HFFc6 (cell line): ENCODE measurements around the gene RPN1. TPM values are rescaled to one million over a fixed set of nuclear protein-coding genes. Genes with fewer than 3 reads are reported as not detected.

Source experiments
- DNase-seq: peaks from one replicate; pipeline ENCODE4 v3.0.0-alpha.2; 2018
- H3K27ac Mint-ChIP-seq: 2 replicates; pipeline ENCODE4 v1.8.0; 2020; ENCODE audit warnings: mild to moderate bottlenecking, mixed read lengths
- H3K27me3 Mint-ChIP-seq: 2 replicates; pipeline ENCODE4 v1.8.0; 2021; ENCODE audit warnings: mild to moderate bottlenecking, moderate library complexity, mixed read lengths; ENCODE audit not compliant: insufficient read depth
- H3K36me3 Mint-ChIP-seq: 2 replicates; pipeline ENCODE4 v1.8.0; 2021; ENCODE audit warnings: low read depth, mixed read lengths
- H3K4me1 Mint-ChIP-seq: 2 replicates; pipeline ENCODE4 v1.8.0; 2020; ENCODE audit warnings: low read depth, mixed read lengths
- H3K4me3 Mint-ChIP-seq: 2 replicates; pipeline ENCODE4 v1.8.0; 2020; ENCODE audit warnings: mild to moderate bottlenecking, moderate library complexity, mixed read lengths
- H3K9me3 Mint-ChIP-seq: 2 replicates; pipeline ENCODE4 v1.8.0; 2020; ENCODE audit warnings: mild to moderate bottlenecking, mixed read lengths
- total RNA-seq, 6 experiments: library from RNA; stranded (reverse); fragmentation: NEBNext Ultra II Directional; extraction: Animal tissue kit (Norgen Biotek cat#: 25700); gene quantifications; 2 replicates in 1 of 6; 3 replicates in 5 of 6; pipeline ENCODE4 v1.2.3, GENCODE V29; 2021
- TF ChIP-seq, protein P1 (sequence below): fragments of 200-600 bp; sonication (generic); IDR thresholded peaks from 2 replicates; pipeline ENCODE4 v1.5.0; 2021; ENCODE audit warnings: antibody characterized with exemption, mild to moderate bottlenecking

Gene RPN1
- total RNA-seq, 6 experiments from 2014 or later, result 277 to 332 (median 315) TPM

DNA sequence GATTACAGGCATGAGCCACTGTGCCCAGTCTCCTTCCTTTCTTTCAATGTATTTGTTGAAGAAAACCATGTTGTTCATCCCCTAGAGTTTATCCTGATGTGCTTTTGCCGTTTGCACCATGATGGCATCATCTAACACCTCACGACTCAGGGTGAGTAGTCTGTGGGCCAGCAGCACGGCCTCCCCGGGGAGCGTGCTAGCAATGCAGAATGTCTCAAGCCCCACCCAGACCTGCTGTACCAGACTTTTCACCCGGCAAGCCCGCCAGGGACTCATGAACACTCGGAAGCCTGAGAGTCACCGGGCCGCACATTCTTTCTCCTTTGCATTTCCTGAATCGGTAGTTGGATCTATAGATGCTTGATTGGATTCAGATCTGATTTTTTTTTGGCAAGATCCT lies 64.6 kb downstream of the RPN1 start:
- no peak overlapping the region for H3K4me3 Mint-ChIP-seq
- no peaks in the 10 kb centered on the region; the same call in 1 of the 2 replicates for H3K36me3 Mint-ChIP-seq
- 0 out of 2 replicates have a peak, but pooled peaks cover 6% of the 10 kb centered on the region for H3K4me1 Mint-ChIP-seq
- H3K9me3 Mint-ChIP-seq, result no peaks in the 10 kb centered on the region
- H3K27ac Mint-ChIP-seq, result no peak overlapping the region
- no peak for DNase-seq
- TF ChIP-seq, protein P1, sequence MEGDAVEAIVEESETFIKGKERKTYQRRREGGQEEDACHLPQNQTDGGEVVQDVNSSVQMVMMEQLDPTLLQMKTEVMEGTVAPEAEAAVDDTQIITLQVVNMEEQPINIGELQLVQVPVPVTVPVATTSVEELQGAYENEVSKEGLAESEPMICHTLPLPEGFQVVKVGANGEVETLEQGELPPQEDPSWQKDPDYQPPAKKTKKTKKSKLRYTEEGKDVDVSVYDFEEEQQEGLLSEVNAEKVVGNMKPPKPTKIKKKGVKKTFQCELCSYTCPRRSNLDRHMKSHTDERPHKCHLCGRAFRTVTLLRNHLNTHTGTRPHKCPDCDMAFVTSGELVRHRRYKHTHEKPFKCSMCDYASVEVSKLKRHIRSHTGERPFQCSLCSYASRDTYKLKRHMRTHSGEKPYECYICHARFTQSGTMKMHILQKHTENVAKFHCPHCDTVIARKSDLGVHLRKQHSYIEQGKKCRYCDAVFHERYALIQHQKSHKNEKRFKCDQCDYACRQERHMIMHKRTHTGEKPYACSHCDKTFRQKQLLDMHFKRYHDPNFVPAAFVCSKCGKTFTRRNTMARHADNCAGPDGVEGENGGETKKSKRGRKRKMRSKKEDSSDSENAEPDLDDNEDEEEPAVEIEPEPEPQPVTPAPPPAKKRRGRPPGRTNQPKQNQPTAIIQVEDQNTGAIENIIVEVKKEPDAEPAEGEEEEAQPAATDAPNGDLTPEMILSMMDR, result no peak
- peaks cover 3% of the 10 kb centered on the region for H3K27me3 Mint-ChIP-seq

DNA sequence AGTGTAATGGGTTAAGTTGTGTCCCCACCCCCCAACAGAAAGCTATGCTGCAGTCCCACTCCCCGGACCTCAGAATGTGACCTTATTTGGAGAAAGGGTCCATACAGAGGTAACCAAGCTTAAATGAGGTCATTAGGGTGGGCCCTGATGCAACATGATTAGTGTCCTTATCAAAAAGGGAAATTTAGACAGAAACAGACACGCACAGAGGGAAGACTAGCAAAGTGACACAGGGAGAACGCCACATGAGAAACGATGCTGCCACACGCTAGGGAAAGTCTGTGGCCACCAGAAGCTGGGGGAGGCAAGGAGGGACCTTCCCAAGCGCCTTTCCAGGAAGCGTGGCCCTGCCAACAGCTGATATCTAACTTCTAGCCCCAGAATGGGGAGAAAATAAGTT lies 65.4 kb downstream of the RPN1 start:
- Mint-ChIP-seq H3K27ac (no peak overlapping the region), H3K9me3 (peaks cover 7% of the 10 kb centered on the region; the same call in 1 of the 2 replicates)
- DNase-seq, result no peak

DNA sequence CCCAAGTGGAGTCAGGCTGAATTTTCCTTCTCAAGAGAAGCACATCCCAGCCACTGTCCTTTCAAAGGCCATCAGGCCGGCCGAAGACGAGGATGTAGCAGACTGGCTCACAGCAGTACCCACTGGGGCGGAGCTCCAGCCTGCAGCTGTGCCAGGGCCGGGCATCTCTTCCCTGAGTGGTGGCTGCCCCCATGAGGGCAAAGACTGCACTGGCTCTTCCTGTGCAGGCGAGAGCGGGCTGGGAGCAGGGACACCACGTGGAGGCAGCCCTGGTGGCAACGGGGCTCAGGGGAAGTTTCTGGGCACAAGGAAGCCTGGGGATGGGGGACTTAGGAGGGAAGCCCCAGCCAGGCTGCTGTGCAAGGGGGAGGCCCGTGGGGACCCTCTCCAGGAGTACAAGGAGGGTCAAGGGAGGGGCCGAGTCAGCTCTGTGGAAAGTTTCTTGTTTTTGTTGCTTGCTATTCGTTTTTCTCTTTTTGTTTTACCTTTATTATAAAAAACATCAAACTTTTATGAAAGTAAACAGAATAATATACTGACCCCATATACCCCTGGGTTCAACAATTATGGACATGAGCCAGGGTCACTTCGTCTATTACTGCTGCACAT lies 66.1 kb downstream of the RPN1 start:
- Mint-ChIP-seq H3K4me1 (0 out of 2 replicates have a peak, but pooled peaks cover 4% of the 10 kb centered on the region), H3K27ac (no peak overlapping the region), H3K4me3 (no peak overlapping the region), H3K36me3 (no peaks in the 10 kb centered on the region), H3K9me3 (peaks cover 8% of the 10 kb centered on the region; the same call in 1 of the 2 replicates), H3K27me3 (no peaks in the 10 kb centered on the region; the same call in 1 of the 2 replicates)
- TF ChIP-seq, protein P1, result peak; percentile 83
- peak; percentile 73 for DNase-seq

More for the DNA sequence above, 65.4 kb downstream of the RPN1 start:
- no peaks in the 10 kb centered on the region; the same call in 1 of the 2 replicates for H3K27me3 Mint-ChIP-seq
- TF ChIP-seq, protein P1, result no peak
- 0 out of 2 replicates have a peak, but pooled peaks cover 6% of the 10 kb centered on the region for H3K4me1 Mint-ChIP-seq
- H3K4me3 Mint-ChIP-seq, result no peak overlapping the region
- no peaks in the 10 kb centered on the region; the same call in 1 of the 2 replicates for H3K36me3 Mint-ChIP-seq

DNA sequence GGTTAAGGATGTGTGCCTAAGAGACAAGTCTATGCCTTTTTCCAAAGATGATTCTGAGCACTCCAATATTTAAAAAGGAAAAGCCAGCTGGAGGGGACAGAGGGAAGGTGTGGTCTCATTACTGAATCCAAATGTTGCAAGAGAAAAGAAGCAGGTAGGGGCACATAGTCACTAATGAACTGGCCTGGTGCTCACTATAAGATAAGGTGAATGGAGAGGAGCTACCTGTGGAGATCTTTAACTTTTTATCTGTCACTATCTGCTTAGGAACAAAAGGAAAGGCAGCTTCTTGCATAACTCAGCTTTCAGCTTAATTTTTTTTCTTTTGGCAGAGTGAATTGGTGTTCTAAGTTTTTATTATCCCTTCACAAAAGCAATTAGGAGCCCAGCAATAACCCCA lies 69.1 kb downstream of the RPN1 start:
- Mint-ChIP-seq H3K4me3 (no peak overlapping the region), H3K4me1 (no peaks in the 10 kb centered on the region), H3K27me3 (peaks cover 3% of the 10 kb centered on the region), H3K9me3 (peaks cover 8% of the 10 kb centered on the region; the same call in 1 of the 2 replicates), H3K27ac (no peak overlapping the region), H3K36me3 (no peaks in the 10 kb centered on the region)
- no peak for DNase-seq
- TF ChIP-seq, protein P1, result no peak

DNA sequence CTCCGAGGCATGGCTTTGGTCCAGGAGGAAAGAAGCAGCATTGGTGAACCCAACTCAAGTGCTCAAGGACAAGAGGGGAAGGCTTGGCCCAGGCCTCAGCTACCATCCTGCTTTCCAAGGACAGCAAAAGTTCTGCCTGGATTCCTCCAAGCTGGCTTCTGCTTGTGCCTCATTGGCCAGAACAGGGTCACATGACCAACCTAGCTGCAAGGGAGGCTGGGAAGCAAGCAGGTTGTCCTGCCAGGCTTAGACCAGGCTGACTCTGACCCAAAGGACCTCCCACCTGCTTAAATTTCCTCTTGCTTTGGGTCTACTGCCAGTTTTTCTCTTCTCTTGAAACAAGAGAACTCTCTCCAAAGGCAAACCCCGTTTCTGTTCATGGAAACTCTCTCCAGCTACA lies 70.7 kb downstream of the RPN1 start:
- no peak overlapping the region for H3K27ac Mint-ChIP-seq
- H3K36me3 Mint-ChIP-seq, result no peaks in the 10 kb centered on the region
- H3K9me3 Mint-ChIP-seq, result peaks cover 8% of the 10 kb centered on the region; the same call in 1 of the 2 replicates
- no peak overlapping the region for H3K4me3 Mint-ChIP-seq
- peaks cover 13% of the 10 kb centered on the region for H3K27me3 Mint-ChIP-seq
- H3K4me1 Mint-ChIP-seq, result no peaks in the 10 kb centered on the region
- TF ChIP-seq, protein P1, result no peak
- peak; percentile 3 for DNase-seq
